ENCODE measurements around the gene RAD51C.

The RAD51C gene

GRCh38 chr17:58702045-58702476, 9.7 kb downstream of the RAD51C start:
- Histone ChIP-seq H3K36me3 (replicated peaks) (no peaks in the 10 kb centered on the region), H3K4me3 (ENCODE audit: low read depth, low read length) (no peak overlapping the region), H3K27ac (no peak overlapping the region), H3K27me3 (replicated peaks) (no peaks in the 10 kb centered on the region)
- TF ChIP-seq, protein P1, sequence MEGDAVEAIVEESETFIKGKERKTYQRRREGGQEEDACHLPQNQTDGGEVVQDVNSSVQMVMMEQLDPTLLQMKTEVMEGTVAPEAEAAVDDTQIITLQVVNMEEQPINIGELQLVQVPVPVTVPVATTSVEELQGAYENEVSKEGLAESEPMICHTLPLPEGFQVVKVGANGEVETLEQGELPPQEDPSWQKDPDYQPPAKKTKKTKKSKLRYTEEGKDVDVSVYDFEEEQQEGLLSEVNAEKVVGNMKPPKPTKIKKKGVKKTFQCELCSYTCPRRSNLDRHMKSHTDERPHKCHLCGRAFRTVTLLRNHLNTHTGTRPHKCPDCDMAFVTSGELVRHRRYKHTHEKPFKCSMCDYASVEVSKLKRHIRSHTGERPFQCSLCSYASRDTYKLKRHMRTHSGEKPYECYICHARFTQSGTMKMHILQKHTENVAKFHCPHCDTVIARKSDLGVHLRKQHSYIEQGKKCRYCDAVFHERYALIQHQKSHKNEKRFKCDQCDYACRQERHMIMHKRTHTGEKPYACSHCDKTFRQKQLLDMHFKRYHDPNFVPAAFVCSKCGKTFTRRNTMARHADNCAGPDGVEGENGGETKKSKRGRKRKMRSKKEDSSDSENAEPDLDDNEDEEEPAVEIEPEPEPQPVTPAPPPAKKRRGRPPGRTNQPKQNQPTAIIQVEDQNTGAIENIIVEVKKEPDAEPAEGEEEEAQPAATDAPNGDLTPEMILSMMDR (IDR thresholded peaks at IDR 0.05; ENCODE audit: low read depth, low read length, missing control alignments): no peak
- in situ Hi-C loops (cut with HindIII; ENCODE audit: low pct_ligation_motif_present, low sequenced_read_pairs): no loop called here
- DNase-seq: no peak

DNA sequence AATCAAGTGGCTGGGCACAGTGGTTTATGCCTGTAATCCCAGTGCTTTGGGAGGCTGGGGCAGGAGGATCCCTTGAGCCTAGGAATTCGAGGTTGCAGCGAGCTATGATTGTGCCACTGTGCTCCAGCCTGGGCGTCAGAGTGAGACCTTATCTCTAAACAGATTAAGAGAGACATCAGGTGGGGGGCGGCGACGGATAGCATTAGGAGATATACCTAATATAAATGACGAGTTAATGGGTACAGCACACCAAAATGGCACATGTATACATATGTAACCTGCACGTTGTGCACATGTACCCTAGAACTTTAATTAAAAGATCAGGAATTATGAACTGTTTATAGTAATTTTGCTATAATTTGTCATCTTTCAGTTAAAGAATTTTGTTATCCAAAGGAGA, 10.3 kb downstream of the RAD51C start:
- TF ChIP-seq, protein P1 (IDR thresholded peaks at IDR 0.05; ENCODE audit: low read depth, low read length, missing control alignments): no peak
- in situ Hi-C loops (cut with HindIII; ENCODE audit: low pct_ligation_motif_present, low sequenced_read_pairs): no loop called here
- Histone ChIP-seq H3K27me3 (replicated peaks) (no peaks in the 10 kb centered on the region), H3K27ac (peak overlapping the region; percentile 59), H3K36me3 (replicated peaks) (no peaks in the 10 kb centered on the region), H3K4me3 (ENCODE audit: low read depth, low read length) (no peak overlapping the region)
- DNase-seq: no peak

- Histone ChIP-seq H3K36me3 (replicated peaks) (no peaks in the 10 kb centered on the region), H3K27ac (peak overlapping the region; percentile 59), H3K27me3 (replicated peaks) (no peaks in the 10 kb centered on the region), H3K4me3 (ENCODE audit: low read depth, low read length) (no peak overlapping the region)
- in situ Hi-C loops (cut with HindIII; ENCODE audit: low pct_ligation_motif_present, low sequenced_read_pairs): no loop called here
- TF ChIP-seq, protein P1 (IDR thresholded peaks at IDR 0.05; ENCODE audit: low read depth, low read length, missing control alignments): no peak
- no peak for DNase-seq
Measured at GRCh38 chr17:58703137-58703915, 10.9 kb downstream of the RAD51C start.

GRCh38 chr17:58703916-58704286, 11.5 kb downstream of the RAD51C start:
- H3K27ac ChIP-seq: no peak overlapping the region
- no peaks in the 10 kb centered on the region for H3K36me3 ChIP-seq (replicated peaks)
- no peak for DNase-seq
- TF ChIP-seq, protein P1 (IDR thresholded peaks at IDR 0.05; ENCODE audit: low read depth, low read length, missing control alignments): no peak
- H3K27me3 ChIP-seq (replicated peaks): no peaks in the 10 kb centered on the region
- in situ Hi-C loops (cut with HindIII; ENCODE audit: low pct_ligation_motif_present, low sequenced_read_pairs): no loop called here
- no peak overlapping the region for H3K4me3 ChIP-seq (ENCODE audit: low read depth, low read length)

- H3K27ac ChIP-seq: no peak overlapping the region
- TF ChIP-seq, protein P1 (IDR thresholded peaks at IDR 0.05; ENCODE audit: low read depth, low read length, missing control alignments): no peak
- no peaks in the 10 kb centered on the region for H3K27me3 ChIP-seq (replicated peaks)
- no peaks in the 10 kb centered on the region for H3K36me3 ChIP-seq (replicated peaks)
- in situ Hi-C loops (cut with HindIII; ENCODE audit: low pct_ligation_motif_present, low sequenced_read_pairs): no loop called here
- no peak for DNase-seq
- no peak overlapping the region for H3K4me3 ChIP-seq (ENCODE audit: low read depth, low read length)
Measured at GRCh38 chr17:58706351-58707140, 14.1 kb downstream of the RAD51C start.

Data from brain microvascular endothelial cell (primary cell).